GM11168 (cell line): Measurements from ENCODE around the gene TUBGCP3.

Experiments used
- in situ Hi-C: fragments of 300-500 bp; cut with MboI; formaldehyde crosslinking; loops from one replicate; pipeline ENCODE4 v1.12.0; 2022; ENCODE audit warnings: low sequenced_read_pairs; ENCODE audit not compliant: unreplicated experiment

The TUBGCP3 gene

GRCh38 chr13:112457081-112457480, 130.9 kb downstream of the TUBGCP3 start:
- in situ Hi-C loops, result no loop called here

GRCh38 chr13:112456138-112457056, 131.6 kb downstream of the TUBGCP3 start:
- in situ Hi-C loops, result no loop called here

- in situ Hi-C loops, result no loop called here
These were observed 132.4 kb downstream of the TUBGCP3 start for GRCh38 chr13:112455476-112456059.

- in situ Hi-C loops, result no loop called here
These were observed 133.2 kb downstream of the TUBGCP3 start for GRCh38 chr13:112454648-112455334.

- in situ Hi-C loops, result no loop called here
These were observed 133.9 kb downstream of the TUBGCP3 start for GRCh38 chr13:112453874-112454647.

GRCh38 chr13:112453207-112453829, 134.6 kb downstream of the TUBGCP3 start:
- in situ Hi-C loops, result no loop called here

- in situ Hi-C loops, result no loop called here
These were observed 135.4 kb downstream of the TUBGCP3 start for GRCh38 chr13:112452380-112453206.

GRCh38 chr13:112451512-112452379, 136.2 kb downstream of the TUBGCP3 start:
- in situ Hi-C loops, result no loop called here

GRCh38 chr13:112450904-112451240, 137.1 kb downstream of the TUBGCP3 start:
- in situ Hi-C loops, result no loop called here

- in situ Hi-C loops, result no loop called here
These were observed 137.6 kb downstream of the TUBGCP3 start for GRCh38 chr13:112450118-112450903.

- in situ Hi-C loops, result loop anchor here (10.0 kb wide), 1 partner anchor 975 kb away; no protein-coding TSS in a partner anchor
These were observed 138.4 kb downstream of the TUBGCP3 start for GRCh38 chr13:112449545-112449930.

GRCh38 chr13:112448621-112449544, 139.1 kb downstream of the TUBGCP3 start:
- in situ Hi-C loops, result loop anchor here (10.0 kb wide), 1 partner anchor 974 kb away; no protein-coding TSS in a partner anchor

GRCh38 chr13:112447761-112448603, 140.0 kb downstream of the TUBGCP3 start:
- in situ Hi-C loops, result loop anchor here (10.0 kb wide), 1 partner anchor 973 kb away; no protein-coding TSS in a partner anchor

- in situ Hi-C loops, result loop anchor here (10.0 kb wide), 1 partner anchor 973 kb away; no protein-coding TSS in a partner anchor
These were observed 140.6 kb downstream of the TUBGCP3 start for GRCh38 chr13:112447306-112447705.

- in situ Hi-C loops, result loop anchor here (10.0 kb wide), 1 partner anchor 972 kb away; no protein-coding TSS in a partner anchor
These were observed 141.1 kb downstream of the TUBGCP3 start for GRCh38 chr13:112446867-112447266.
